Neural cell (in vitro differentiated cells): ENCODE data around the gene HLA-F. TPM values are rescaled to one million over a fixed set of nuclear protein-coding genes. Genes with fewer than 3 reads are reported as not detected.

Experiments
- H2AFZ ChIP-seq: fragments of 200-600, 300-800 bp; sonication (generic), shearing (Covaris generic); 2 replicates; pipeline ENCODE4 v1.6.0; 2014; ENCODE audit warnings: low read depth, mild to moderate bottlenecking, antibody characterized with exemption, low read length, moderate library complexity
- H3F3A ChIP-seq: fragments of 200-600 bp; shearing (Covaris generic); 2 replicates; pipeline ENCODE4 v1.6.1; 2016; ENCODE audit warnings: mild to moderate bottlenecking, moderate library complexity, mixed read lengths, antibody characterized with exemption, low read length; ENCODE audit not compliant: insufficient read depth, poor library complexity, severe bottlenecking
- H3K27ac ChIP-seq: fragments of 200-600, 300-800 bp; sonication (generic), shearing (Covaris generic); 2 replicates; pipeline ENCODE4 v1.5.1; 2014; ENCODE audit warnings: mild to moderate bottlenecking, low read length, moderate library complexity
- H3K27me3 ChIP-seq: fragments of 300-800, 200-600 bp; sonication (generic), shearing (Covaris generic); 2 replicates; pipeline ENCODE4 v1.6.0; 2014; ENCODE audit warnings: mild to moderate bottlenecking, low read depth, low read length, moderate library complexity; ENCODE audit not compliant: insufficient read depth
- H3K36me3 ChIP-seq: fragments of 300-800, 200-600 bp; sonication (generic), shearing (Covaris generic); 2 replicates; pipeline ENCODE4 v1.5.1; 2014; ENCODE audit warnings: mild to moderate bottlenecking, antibody characterized with exemption, low read length, moderate library complexity; ENCODE audit not compliant: insufficient read depth
- H3K4me2 ChIP-seq: fragments of 300-800, 200-600 bp; sonication (generic), shearing (Covaris generic); 2 replicates; pipeline ENCODE4 v1.6.0; 2014; ENCODE audit warnings: mild to moderate bottlenecking, low read length
- H3K4me3 ChIP-seq: fragments of 300-800, 200-600 bp; sonication (generic), shearing (Covaris generic); 2 replicates; pipeline ENCODE4 v1.5.1; 2014; ENCODE audit warnings: mild to moderate bottlenecking, low read length, moderate library complexity
- H3K79me2 ChIP-seq: fragments of 200-600 bp; shearing (Covaris generic); replicated peaks from 2 replicates; pipeline ENCODE4 v1.6.0; 2014; ENCODE audit warnings: mild to moderate bottlenecking, low read length, moderate library complexity; ENCODE audit not compliant: insufficient read depth
- H3K9ac ChIP-seq: fragments of 300-800, 200-600 bp; sonication (generic), shearing (Covaris generic); 2 replicates; pipeline ENCODE4 v1.6.1; 2016; ENCODE audit warnings: mild to moderate bottlenecking, low read length, mixed read lengths
- H3K9me2 ChIP-seq: fragments of 200-600 bp; shearing (Covaris generic); 2 replicates; pipeline ENCODE4 v1.6.1; 2016; ENCODE audit warnings: mild to moderate bottlenecking, low read length, mixed read lengths; ENCODE audit not compliant: insufficient read depth
- H3K9me3 ChIP-seq: fragments of 200-600, 300-800 bp; sonication (generic), shearing (Covaris generic); 2 replicates; pipeline ENCODE4 v1.6.1; 2016; ENCODE audit warnings: mild to moderate bottlenecking, mixed run types, low read length, moderate library complexity, mixed read lengths
- H4K20me1 ChIP-seq: fragments of 200-600 bp; shearing (Covaris generic); 2 replicates; pipeline ENCODE4 v1.6.1; 2016; ENCODE audit warnings: mild to moderate bottlenecking, mixed run types; ENCODE audit not compliant: insufficient read depth
- EP300 ChIP-seq: fragments of 450-650 bp; conservative IDR thresholded peaks from 2 replicates; pipeline ENCODE4 v1.6.1; 2014; ENCODE audit warnings: antibody characterized with exemption, mild to moderate bottlenecking, moderate library complexity; ENCODE audit not compliant: poor library complexity, severe bottlenecking
- EZH2 ChIP-seq: fragments of 200-600, 300-800 bp; shearing (Covaris generic), sonication (generic); IDR thresholded peaks from 2 replicates; pipeline ENCODE4 v1.6.1; 2014; ENCODE audit warnings: antibody characterized with exemption, low read length, borderline replicate concordance, mild to moderate bottlenecking; ENCODE audit not compliant: insufficient read depth, poor library complexity, severe bottlenecking
- MXI1 ChIP-seq: fragments of 450-650 bp; conservative IDR thresholded peaks from 2 replicates; pipeline ENCODE4 v1.6.1; 2014; ENCODE audit warnings: antibody characterized with exemption, mild to moderate bottlenecking; ENCODE audit not compliant: poor library complexity, severe bottlenecking
- POLR2AphosphoS5 ChIP-seq: IDR thresholded peaks from 2 replicates; pipeline ENCODE4 v1.6.1; 2012
- RAD21 ChIP-seq: fragments of 450-650 bp; conservative IDR thresholded peaks from 2 replicates; pipeline ENCODE4 v1.6.1; 2014; ENCODE audit warnings: antibody characterized with exemption, mild to moderate bottlenecking, moderate library complexity
- SMC3 ChIP-seq: fragments of 450-650 bp; conservative IDR thresholded peaks from 2 replicates; pipeline ENCODE4 v1.6.1; 2014; ENCODE audit warnings: antibody characterized with exemption, mild to moderate bottlenecking, moderate library complexity; ENCODE audit not compliant: poor library complexity
- TAF1 ChIP-seq: IDR thresholded peaks from 2 replicates; pipeline ENCODE4 v1.6.1; 2012; ENCODE audit warnings: low read depth
- polyA plus RNA-seq: library from polyadenylated mRNA; depleted of rRNA; stranded (reverse); fragments of >200 nt; gene quantifications from 2 replicates; pipeline ENCODE4 v1.2.3, GENCODE V29; 2014
- TF ChIP-seq, protein P1 (sequence below): IDR thresholded peaks from 2 replicates; pipeline ENCODE4 v1.6.1; 2012; ENCODE audit warnings: borderline replicate concordance
- TF ChIP-seq, protein P2 (sequence below): fragments of 450-650 bp; IDR thresholded peaks from 2 replicates; pipeline ENCODE4 v1.5.1; 2014; ENCODE audit warnings: antibody characterized with exemption, mild to moderate bottlenecking, moderate library complexity; ENCODE audit not compliant: poor library complexity, severe bottlenecking

HLA-F gene
- polyA plus RNA-seq, 1 donor from 2014 or later, result not detected

DNA sequence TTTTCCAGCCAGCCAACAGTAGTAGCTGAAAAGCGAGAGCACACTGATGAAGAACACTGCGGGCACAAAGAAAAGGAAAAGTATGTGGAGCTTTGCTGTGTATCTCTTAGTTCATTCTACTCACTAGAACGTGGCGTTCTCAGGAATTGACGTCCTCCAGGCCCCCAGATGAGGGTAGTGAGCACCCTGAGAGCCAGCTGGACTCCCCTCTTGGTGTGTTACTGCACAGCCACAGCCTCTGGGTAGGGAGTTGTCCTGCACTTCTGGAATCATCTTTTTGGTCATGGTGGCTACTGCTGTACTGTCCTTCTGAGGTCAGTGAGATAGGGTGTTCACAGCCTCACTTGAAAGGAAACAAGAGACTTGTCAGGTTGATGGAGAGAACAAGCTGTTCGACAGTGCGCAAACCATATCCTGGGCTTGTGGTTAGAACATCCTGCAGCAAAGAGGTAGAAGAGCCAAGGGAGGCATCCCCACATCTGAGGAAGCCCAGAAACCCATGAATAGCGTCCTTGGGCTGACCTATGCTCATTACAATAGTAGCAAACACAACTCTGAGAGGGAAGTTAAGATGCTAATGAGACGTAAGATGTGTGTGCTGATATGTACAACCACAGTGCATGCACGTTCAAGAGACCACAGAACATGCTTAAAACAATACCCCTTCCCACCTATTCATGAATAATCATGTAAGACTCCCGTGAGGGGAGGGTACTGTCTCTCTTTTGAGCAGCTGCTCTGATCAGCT, 14.6 kb upstream of the HLA-F start:
- no peaks in the 10 kb centered on the region for H3K36me3 ChIP-seq
- H3K9ac ChIP-seq, result no peak overlapping the region
- no peak overlapping the region for H2AFZ ChIP-seq
- no peaks in the 10 kb centered on the region for H3K27me3 ChIP-seq
- TF ChIP-seq POLR2AphosphoS5 (no peak), RAD21 (no peak), EP300 (no peak), MXI1 (no peak), SMC3 (no peak), TAF1 (no peak), EZH2 (no peak)
- TF ChIP-seq, protein P1, sequence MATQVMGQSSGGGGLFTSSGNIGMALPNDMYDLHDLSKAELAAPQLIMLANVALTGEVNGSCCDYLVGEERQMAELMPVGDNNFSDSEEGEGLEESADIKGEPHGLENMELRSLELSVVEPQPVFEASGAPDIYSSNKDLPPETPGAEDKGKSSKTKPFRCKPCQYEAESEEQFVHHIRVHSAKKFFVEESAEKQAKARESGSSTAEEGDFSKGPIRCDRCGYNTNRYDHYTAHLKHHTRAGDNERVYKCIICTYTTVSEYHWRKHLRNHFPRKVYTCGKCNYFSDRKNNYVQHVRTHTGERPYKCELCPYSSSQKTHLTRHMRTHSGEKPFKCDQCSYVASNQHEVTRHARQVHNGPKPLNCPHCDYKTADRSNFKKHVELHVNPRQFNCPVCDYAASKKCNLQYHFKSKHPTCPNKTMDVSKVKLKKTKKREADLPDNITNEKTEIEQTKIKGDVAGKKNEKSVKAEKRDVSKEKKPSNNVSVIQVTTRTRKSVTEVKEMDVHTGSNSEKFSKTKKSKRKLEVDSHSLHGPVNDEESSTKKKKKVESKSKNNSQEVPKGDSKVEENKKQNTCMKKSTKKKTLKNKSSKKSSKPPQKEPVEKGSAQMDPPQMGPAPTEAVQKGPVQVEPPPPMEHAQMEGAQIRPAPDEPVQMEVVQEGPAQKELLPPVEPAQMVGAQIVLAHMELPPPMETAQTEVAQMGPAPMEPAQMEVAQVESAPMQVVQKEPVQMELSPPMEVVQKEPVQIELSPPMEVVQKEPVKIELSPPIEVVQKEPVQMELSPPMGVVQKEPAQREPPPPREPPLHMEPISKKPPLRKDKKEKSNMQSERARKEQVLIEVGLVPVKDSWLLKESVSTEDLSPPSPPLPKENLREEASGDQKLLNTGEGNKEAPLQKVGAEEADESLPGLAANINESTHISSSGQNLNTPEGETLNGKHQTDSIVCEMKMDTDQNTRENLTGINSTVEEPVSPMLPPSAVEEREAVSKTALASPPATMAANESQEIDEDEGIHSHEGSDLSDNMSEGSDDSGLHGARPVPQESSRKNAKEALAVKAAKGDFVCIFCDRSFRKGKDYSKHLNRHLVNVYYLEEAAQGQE, result no peak
- TF ChIP-seq, protein P2, sequence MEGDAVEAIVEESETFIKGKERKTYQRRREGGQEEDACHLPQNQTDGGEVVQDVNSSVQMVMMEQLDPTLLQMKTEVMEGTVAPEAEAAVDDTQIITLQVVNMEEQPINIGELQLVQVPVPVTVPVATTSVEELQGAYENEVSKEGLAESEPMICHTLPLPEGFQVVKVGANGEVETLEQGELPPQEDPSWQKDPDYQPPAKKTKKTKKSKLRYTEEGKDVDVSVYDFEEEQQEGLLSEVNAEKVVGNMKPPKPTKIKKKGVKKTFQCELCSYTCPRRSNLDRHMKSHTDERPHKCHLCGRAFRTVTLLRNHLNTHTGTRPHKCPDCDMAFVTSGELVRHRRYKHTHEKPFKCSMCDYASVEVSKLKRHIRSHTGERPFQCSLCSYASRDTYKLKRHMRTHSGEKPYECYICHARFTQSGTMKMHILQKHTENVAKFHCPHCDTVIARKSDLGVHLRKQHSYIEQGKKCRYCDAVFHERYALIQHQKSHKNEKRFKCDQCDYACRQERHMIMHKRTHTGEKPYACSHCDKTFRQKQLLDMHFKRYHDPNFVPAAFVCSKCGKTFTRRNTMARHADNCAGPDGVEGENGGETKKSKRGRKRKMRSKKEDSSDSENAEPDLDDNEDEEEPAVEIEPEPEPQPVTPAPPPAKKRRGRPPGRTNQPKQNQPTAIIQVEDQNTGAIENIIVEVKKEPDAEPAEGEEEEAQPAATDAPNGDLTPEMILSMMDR, result no peak
- H3K27ac ChIP-seq, result no peak overlapping the region
- no peak overlapping the region for H3K4me2 ChIP-seq
- no peaks in the 10 kb centered on the region for H3K9me2 ChIP-seq
- no peaks in the 10 kb centered on the region for H4K20me1 ChIP-seq
- H3F3A ChIP-seq, result no peaks in the 10 kb centered on the region
- H3K79me2 ChIP-seq, result no peaks in the 10 kb centered on the region
- H3K9me3 ChIP-seq, result no peaks in the 10 kb centered on the region
- H3K4me3 ChIP-seq, result no peak overlapping the region

DNA sequence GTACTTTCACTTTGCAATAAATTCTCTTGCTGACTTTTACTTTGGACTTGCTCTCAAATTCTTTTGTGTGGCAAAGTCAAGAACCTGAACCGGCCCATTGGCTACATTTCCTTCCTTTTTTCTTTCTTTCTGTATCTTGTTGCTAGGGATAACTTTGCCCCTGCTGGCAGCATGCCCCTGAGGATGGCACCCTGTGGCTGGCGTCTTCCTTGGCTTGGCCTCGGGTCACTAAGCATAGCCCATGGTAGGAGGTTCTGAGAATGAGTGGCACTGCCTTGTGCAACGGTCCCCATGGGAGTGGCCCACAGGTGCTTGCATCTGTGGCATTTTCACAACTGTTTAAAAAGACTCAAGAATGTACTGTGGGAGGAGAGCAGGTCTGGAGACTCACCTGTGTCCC, 14.0 kb upstream of the HLA-F start:
- Histone ChIP-seq H4K20me1 (no peaks in the 10 kb centered on the region), H3K4me2 (no peak overlapping the region), H3K27me3 (no peaks in the 10 kb centered on the region), H3F3A (no peaks in the 10 kb centered on the region), H3K36me3 (no peaks in the 10 kb centered on the region), H3K4me3 (no peak overlapping the region), H3K9me3 (no peaks in the 10 kb centered on the region), H3K9ac (no peak overlapping the region), H3K9me2 (no peaks in the 10 kb centered on the region), H2AFZ (no peak overlapping the region), H3K27ac (no peak overlapping the region), H3K79me2 (no peaks in the 10 kb centered on the region)
- TF ChIP-seq POLR2AphosphoS5, result no peak
- TF ChIP-seq, protein P2, result no peak
- TF ChIP-seq EZH2, result no peak
- TF ChIP-seq RAD21, result no peak
- no peak for TF ChIP-seq EP300
- TF ChIP-seq, protein P1, result no peak
- no peak for TF ChIP-seq MXI1
- no peak for TF ChIP-seq TAF1
- TF ChIP-seq SMC3, result no peak
